Urinary bladder (tissue), 4 donors: ENCODE results near the gene NEMP2. TPM values are rescaled to one million over a fixed set of nuclear protein-coding genes. Genes with fewer than 3 reads are reported as not detected.
"Not testable (repeated sequence)": the region's sequence is repeated elsewhere in the genome, so short reads cannot be mapped to it uniquely, and the experiment has no call there.

ENCODE experiments used
- DNase-seq: peaks from one replicate; pipeline ENCODE4 v3.0.0-alpha.2; 2015; ENCODE audit errors: extremely low spot score
- H3K27ac ChIP-seq: one replicate; pipeline ENCODE4 v1.5.1; 2013; ENCODE audit warnings: low read depth, mild to moderate bottlenecking, moderate library complexity
- H3K36me3 ChIP-seq: one replicate; pipeline ENCODE4 v1.6.1; 2013; ENCODE audit warnings: mild to moderate bottlenecking, moderate library complexity; ENCODE audit not compliant: insufficient read depth
- H3K4me1 ChIP-seq: one replicate; pipeline ENCODE4 v1.6.1; 2013; ENCODE audit warnings: mild to moderate bottlenecking, moderate library complexity; ENCODE audit not compliant: insufficient read depth
- H3K4me3 ChIP-seq: one replicate; pipeline ENCODE4 v1.5.1; 2013; ENCODE audit warnings: low read depth, low read length
- WGBS: extraction: QIAGEN DNeasy Blood & Tissue Kit; methylation state at CpG from one replicate; pipeline ENCODE4 v1.1.7; 2013; 5-methylcytosine and 5-hydroxymethylcytosine counted together
- polyA plus RNA-seq: library from polyadenylated mRNA; stranded (reverse); fragments of 200-250 nt; gene quantifications from one replicate; pipeline ENCODE4 v1.2.3, GENCODE V29; 2013
- total RNA-seq: library from RNA; depleted of rRNA; stranded (reverse); fragments of >200 nt; gene quantifications from one replicate; pipeline ENCODE4 v1.2.3, GENCODE V29; 2014
- donor health status: healthy with polysubstance abuse.
- donor health status: healthy.

NEMP2 gene
- total and polyA plus RNA-seq, 2 donors: 1.7 to 15.0 TPM

DNA sequence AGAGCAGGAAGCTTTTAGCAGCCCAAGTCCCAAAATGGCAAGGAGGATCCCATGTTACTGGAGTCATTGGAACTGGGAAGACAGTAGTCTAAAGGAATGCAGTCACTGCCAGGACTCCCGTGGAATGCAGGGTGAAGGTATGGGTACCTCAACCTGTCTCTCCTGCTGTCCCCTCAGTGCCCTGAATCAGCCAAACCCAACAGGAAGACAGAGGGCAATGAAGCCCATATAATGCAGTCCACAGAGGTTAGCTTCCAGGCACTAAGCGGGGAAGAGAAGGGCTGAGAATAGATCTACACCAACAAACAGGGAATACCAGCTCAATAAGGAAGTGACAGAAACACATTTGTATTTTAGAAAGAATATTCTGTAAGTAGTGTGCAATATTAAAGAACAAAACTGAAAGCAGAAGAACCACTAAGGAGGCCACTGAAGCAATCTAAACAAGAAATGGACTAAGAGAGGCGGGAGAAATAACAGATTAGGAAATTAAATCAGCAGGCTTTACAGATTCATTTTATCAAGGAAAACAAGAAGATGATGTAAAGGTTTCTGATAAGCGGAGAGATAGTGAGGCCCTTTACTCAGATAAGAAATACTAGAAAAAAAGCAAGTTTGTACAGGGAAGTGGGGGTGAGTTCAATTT, 8.3 kb downstream of the NEMP2 start:
- no peaks in the 10 kb centered on the region for H3K36me3 ChIP-seq
- no peak for DNase-seq
- 90% methylated on average over 4 of the region's 4 CpGs for WGBS
- no peak overlapping the region for H3K4me3 ChIP-seq
- no peak overlapping the region for H3K27ac ChIP-seq
- no peaks in the 10 kb centered on the region for H3K4me1 ChIP-seq

DNA sequence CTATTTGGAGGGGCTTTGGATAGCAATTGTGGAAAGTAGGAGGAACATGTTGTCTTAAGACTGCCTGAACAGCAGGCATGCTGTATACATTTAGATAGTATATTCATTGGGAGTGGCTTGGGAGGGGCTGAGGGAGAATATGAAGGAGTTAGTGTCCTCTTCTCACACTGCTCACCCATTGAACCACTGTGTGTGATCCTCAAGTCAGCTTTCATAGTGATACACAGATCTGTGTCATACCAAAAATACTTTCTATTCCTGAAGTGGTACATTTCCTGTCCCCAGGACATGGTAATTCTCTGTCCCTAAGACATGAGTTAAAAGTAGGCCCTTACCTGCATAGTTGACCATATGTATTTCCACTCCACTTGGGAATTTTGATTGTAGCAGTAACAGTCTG, 9.6 kb downstream of the NEMP2 start:
- no peak overlapping the region for H3K27ac ChIP-seq
- no peak for DNase-seq
- no peaks in the 10 kb centered on the region for H3K4me1 ChIP-seq
- H3K4me3 ChIP-seq: no peak overlapping the region
- H3K36me3 ChIP-seq: no peaks in the 10 kb centered on the region

DNA sequence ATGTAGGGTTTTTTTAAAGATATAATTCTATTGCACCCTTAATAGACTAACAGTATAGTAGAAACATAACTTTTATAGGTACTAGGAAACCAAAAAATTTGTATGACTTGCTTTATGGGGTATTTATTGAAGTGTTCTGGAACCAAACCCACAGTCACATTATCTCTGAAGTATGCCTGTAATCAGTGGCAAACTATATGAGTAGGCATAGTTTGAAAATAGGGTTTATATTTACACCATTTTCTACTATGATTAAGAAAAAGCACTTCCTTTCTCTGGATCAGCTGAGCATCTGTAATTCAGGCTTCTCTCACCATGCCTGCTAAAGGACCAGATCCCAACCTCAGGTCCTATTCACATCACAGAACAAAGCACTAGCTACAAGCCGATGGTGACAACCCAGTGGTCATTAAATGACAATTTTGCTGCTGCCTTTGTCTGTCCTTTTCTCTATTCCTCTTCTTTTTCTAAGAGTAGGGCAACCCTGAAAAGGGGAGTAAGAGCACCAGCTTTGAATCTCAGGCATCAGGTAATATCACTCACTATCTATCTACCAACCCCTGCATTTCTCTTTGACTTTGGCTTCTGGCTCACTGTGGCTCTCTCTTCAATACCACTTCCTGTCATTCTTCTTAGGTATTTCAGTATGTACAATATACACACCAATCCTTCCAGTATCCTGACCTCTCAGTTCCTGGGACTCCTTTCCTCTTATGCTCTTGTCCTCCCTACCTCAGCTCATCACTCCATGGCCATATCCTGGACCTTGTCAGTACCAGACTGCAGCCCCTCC, 14.4 kb downstream of the NEMP2 start:
- H3K36me3 ChIP-seq: no peaks in the 10 kb centered on the region
- no peak overlapping the region for H3K27ac ChIP-seq
- no peak overlapping the region for H3K4me3 ChIP-seq
- no peaks in the 10 kb centered on the region for H3K4me1 ChIP-seq
- WGBS: 92% methylated on average over 1 of the region's 1 CpG
- DNase-seq: no peak

DNA sequence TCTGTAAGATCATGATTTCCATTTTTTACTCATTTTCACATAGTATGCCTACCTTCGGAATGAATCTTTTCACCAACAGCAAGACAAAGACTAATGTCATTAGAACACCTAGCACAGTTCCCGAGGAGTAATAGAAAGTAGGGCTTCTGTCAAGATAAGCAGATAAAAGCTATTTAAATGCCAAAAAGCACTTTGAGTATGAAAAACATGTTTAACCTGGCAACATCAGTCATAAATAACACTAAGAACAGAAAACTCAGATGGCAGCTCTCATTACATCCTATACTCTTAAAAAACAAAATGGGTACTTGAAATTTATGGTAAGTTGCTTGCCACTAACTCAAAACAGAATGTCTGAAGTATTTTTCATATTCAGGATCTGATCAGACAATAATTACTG, 17.1 kb downstream of the NEMP2 start:
- no peak overlapping the region for H3K27ac ChIP-seq
- WGBS: 90% methylated on average over 2 of the region's 2 CpGs
- no peak for DNase-seq

DNA sequence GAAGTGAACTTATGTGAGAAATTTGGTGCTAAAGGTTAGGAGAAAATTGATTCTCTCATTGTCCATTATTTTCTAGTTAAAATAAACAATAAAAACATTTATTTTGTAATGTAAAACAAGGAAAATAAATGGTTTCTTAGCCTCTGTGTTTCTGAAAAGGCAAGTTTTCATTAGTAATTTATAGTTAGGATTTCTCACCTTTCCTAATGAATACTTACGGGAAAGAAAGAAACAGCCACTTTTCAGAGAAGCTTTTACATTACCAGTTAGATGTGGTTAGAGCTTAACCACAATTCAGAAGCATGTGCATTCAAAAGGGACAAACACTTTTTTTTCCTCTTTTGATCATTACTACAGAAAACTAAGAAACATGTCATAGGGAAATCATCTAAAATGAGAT, 18.8 kb downstream of the NEMP2 start:
- Histone ChIP-seq H3K4me3 (no peak overlapping the region), H3K27ac (no peak overlapping the region), H3K36me3 (peaks cover 1% of the 10 kb centered on the region), H3K4me1 (no peaks in the 10 kb centered on the region)
- DNase-seq: no peak
- WGBS: 92% methylated on average over 1 of the region's 1 CpG

More for the DNA sequence above, 17.1 kb downstream of the NEMP2 start:
- peaks cover 1% of the 10 kb centered on the region for H3K36me3 ChIP-seq
- no peaks in the 10 kb centered on the region for H3K4me1 ChIP-seq
- no peak overlapping the region for H3K4me3 ChIP-seq

DNA sequence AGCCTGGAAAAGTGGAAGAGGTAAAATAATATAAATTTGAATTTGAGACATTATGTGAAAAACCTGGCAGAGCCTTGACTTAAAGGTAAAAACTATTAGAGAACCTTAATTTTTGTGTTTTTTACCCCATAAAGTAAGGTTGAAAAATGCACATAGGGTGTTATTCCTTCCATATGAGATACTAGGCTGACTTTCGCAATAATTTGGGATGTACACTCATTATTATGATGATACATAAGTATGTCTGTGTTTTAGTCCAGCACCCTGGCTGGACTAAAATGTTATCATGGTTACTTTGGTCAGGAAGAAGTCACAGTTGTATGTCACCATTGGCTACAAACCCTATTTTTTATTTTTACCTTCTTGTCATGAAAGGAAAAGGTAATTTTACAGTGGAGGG, 19.8 kb downstream of the NEMP2 start:
- Histone ChIP-seq H3K4me3 (no peak overlapping the region), H3K4me1 (no peaks in the 10 kb centered on the region), H3K27ac (no peak overlapping the region), H3K36me3 (peaks cover 1% of the 10 kb centered on the region)
- 100% methylated on average over 1 of the region's 1 CpG for WGBS
- no peak for DNase-seq

DNA sequence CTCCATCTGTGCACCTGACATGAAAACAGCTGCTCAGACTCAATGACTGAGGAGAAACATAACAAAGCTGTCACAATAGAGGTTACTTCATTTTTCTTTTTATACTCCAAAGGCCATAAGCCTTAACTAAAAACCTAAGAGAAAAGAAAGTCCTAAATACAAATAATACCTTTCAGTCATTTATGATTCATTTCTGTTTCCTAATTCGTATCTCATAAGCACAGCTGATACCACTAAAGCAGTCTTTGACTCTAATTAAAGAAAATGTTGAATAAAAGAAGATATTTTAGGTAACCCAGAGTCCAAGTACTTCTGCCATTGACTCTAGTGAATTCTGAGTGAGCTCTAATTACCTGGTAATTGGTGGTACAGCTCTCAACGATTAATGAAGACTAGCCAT, 20.6 kb downstream of the NEMP2 start:
- no peak for DNase-seq
- peaks cover 1% of the 10 kb centered on the region for H3K36me3 ChIP-seq
- no peak overlapping the region for H3K4me3 ChIP-seq
- H3K4me1 ChIP-seq: no peaks in the 10 kb centered on the region
- no peak overlapping the region for H3K27ac ChIP-seq
- WGBS: 92% methylated on average over 2 of the region's 2 CpGs

DNA sequence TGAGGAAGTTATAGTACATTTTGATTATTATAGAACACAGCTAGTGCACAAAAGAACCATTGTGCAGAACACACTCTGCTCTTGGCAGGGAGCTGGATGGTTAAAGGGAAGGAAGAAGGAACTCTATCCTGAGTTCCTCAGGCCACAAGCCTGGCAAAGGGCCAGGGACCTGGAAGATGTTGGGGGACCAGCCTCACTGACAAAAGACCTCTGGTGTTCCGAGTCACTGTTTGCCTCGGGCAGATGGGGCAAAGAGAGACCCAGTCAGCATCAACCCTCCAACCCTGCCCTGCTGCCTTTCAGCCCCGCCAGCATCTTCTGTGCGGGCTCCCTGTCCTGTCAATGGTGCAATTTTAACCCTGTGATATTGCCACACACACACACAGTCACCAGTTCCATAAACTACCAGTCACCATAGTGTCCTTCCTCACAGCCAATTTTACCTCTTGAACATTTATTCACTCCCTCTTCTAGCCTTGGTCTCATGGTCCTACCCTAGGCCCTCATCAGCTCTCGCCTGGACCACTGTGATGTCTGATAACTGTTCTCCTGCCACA, 21.9 kb downstream of the NEMP2 start:
- DNase-seq: no peak
- Histone ChIP-seq H3K4me3 (no peak overlapping the region), H3K27ac (no peak overlapping the region), H3K4me1 (no peaks in the 10 kb centered on the region), H3K36me3 (peaks cover 1% of the 10 kb centered on the region)
- 89% methylated on average over 5 of the region's 5 CpGs for WGBS

DNA sequence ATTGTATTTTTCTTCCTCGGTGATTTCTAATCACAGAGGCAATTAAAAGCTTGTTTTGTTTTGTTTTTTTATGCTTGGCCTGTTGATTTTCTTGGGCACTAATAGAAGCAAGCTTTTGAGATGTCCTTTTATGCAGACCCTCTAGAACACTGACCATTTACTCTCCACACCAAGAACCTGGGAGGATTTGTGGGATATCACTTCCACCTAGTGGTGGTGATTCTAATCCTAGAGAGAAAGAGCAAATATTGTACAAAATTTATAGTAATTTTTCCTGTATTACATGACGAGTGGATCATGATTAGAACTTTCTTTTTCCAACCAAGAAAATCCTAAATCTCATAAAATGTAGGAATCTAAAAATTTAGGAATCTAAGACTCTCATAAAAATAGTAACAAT, 23.4 kb downstream of the NEMP2 start:
- H3K4me3 ChIP-seq: no peak overlapping the region
- no peaks in the 10 kb centered on the region for H3K4me1 ChIP-seq
- WGBS: 58% methylated on average over 2 of the region's 2 CpGs
- DNase-seq: no peak
- peaks cover 1% of the 10 kb centered on the region for H3K36me3 ChIP-seq
- no peak overlapping the region for H3K27ac ChIP-seq

DNA sequence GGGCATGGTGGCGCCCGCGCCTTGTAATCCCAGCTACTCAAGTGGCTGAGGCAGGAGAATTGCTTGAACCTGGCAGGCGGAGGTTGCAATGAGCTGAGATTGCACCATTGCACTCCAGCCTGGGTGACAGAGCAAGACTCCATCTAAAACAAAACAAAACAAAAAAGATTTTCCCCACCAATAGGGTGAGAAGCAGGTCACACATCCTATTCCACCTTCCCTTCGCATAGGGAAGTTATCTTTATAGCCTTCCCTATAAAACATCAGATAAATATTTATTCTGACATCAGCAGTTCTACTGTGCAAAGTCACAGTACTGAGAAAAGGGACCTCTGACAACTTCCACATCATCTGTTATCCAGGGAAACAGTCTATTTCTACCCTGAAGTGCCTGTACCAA, 24.6 kb downstream of the NEMP2 start:
- 72% methylated on average over 5 of the region's 5 CpGs for WGBS
- H3K4me1 ChIP-seq, DNase-seq, H3K36me3 ChIP-seq, H3K4me3 ChIP-seq, H3K27ac ChIP-seq: not testable (repeated sequence)

DNA sequence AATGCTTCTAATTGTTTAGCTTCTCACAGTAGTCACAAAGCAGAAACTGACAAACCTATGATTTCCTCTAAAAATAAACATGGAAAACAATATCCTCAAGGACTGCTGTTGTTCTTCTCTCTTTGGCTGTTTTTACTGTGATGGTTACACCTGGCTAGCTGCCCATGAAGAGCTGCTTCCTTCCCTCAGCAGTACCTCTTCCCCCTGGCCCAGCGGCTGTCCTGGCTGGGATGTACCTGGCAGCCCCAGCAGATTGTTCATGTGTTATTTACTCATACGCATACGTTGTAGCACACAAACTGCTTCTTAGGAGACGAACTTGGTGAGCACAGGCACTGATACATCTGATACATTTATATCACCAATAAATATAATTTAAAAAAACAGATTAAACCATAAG, 27.4 kb downstream of the NEMP2 start:
- Histone ChIP-seq H3K4me1 (no peaks in the 10 kb centered on the region), H3K27ac (no peak overlapping the region), H3K4me3 (no peak overlapping the region), H3K36me3 (no peaks in the 10 kb centered on the region)
- WGBS: 74% methylated on average over 4 of the region's 4 CpGs
- DNase-seq: no peak

DNA sequence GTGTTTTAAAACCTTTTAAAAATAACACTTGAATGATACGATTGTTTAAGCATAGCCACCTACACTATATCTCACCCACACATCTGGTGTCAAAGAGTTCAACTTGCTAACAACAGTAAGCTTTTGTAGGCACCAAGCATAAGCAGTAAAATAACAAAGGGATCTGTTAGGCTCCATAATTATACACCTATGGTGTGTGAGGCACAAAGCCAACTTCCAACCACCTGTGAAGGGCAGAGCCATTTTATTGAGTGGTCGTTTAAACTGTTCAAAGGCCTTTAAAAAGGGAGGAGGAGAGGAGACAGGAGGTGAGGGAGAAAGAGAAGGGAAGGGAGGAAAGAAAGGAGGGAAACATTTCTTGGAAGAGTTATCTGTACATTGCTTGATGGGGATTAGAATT, 27.9 kb downstream of the NEMP2 start:
- Histone ChIP-seq H3K4me1 (no peaks in the 10 kb centered on the region), H3K36me3 (no peaks in the 10 kb centered on the region), H3K4me3 (no peak overlapping the region), H3K27ac (no peak overlapping the region)
- WGBS: 57% methylated on average over 2 of the region's 2 CpGs
- no peak for DNase-seq

DNA sequence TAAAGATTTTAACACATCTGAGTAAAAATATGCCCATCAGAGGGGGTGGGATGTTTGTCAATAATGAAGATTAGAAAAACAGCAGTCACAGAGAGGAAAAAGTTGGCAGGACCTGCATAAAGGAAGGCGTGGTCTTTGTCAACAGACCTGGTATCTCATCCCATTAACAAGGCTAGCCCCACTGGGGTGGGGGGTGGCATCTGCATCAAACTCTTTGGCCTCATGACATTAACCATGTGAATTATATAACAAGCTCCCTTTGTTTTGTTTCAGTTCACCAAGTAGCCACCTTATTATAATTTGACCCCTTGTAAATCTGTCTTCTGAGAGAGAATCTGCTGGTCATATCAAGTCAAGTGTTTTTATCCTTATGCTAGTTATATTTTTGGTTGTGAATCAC, 28.8 kb downstream of the NEMP2 start:
- no peaks in the 10 kb centered on the region for H3K4me1 ChIP-seq
- no peak for DNase-seq
- 90% methylated on average over 1 of the region's 1 CpG for WGBS
- no peak overlapping the region for H3K27ac ChIP-seq
- no peaks in the 10 kb centered on the region for H3K36me3 ChIP-seq
- no peak overlapping the region for H3K4me3 ChIP-seq

DNA sequence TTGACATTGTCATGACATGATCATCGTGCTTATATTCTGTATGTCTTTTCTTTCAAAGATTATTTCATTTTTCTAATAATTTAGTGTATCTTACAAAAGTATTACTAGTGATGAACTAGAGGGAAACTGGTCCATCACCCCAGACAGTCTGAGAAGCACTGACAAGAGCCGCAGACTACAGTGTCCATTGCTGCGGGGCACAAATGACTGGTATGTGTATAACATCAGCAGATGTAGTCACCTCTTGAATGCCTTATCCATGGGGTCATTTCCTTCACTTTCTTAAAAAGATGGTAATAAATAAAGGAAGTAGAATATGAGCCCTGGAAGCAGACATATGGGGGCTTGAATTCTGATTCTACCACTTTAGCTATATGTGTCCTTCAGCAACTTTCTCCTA, 29.6 kb downstream of the NEMP2 start:
- Histone ChIP-seq H3K4me1 (no peaks in the 10 kb centered on the region), H3K4me3 (no peak overlapping the region), H3K36me3 (no peaks in the 10 kb centered on the region), H3K27ac (no peak overlapping the region)
- 96% methylated on average over 3 of the region's 3 CpGs for WGBS
- no peak for DNase-seq
